Left ventricle myocardium inferior (tissue), 1 donor: ENCODE results near the gene F2RL3. TPM values are rescaled to one million over a fixed set of nuclear protein-coding genes. Genes with fewer than 3 reads are reported as not detected.

Experiments used
- DNase-seq: peaks from one replicate; pipeline ENCODE4 v3.0.0-alpha.2; 2020
- H3K27ac ChIP-seq: fragments of 200-600 bp; replicated peaks from 2 replicates; pipeline ENCODE4 v1.8.0; 2021
- H3K27me3 ChIP-seq: fragments of 200-600 bp; 2 replicates; pipeline ENCODE4 v1.8.0; 2021; ENCODE audit warnings: low read depth
- H3K36me3 ChIP-seq: fragments of 200-600 bp; 2 replicates; pipeline ENCODE4 v1.8.0; 2021
- H3K4me1 ChIP-seq: fragments of 200-600 bp; 2 replicates; pipeline ENCODE4 v1.8.0; 2021
- H3K4me3 ChIP-seq: fragments of 200-600 bp; 2 replicates; pipeline ENCODE4 v1.8.0; 2021; ENCODE audit warnings: mild to moderate bottlenecking, moderate library complexity
- H3K9me3 ChIP-seq: fragments of 200-600 bp; replicated peaks from 2 replicates; pipeline ENCODE4 v1.8.0; 2021
- intact Hi-C: fragments of 100-400 bp; cut with micrococcal nuclease; formaldehyde crosslinking; loops from one replicate; pipeline ENCODE4 v1.11.0; 2022
- total RNA-seq: library from RNA; stranded (reverse); fragmentation: NEBNext Ultra II Directional; extraction: Animal tissue kit (Norgen Biotek cat#: 25700); gene quantifications from one replicate; pipeline ENCODE4 v1.2.1, GENCODE V29; 2021
- TF ChIP-seq, protein P1 (sequence below): fragments of 200-600 bp; IDR thresholded peaks from 2 replicates; pipeline ENCODE4 v1.8.0; 2021; ENCODE audit warnings: antibody characterized with exemption, mild to moderate bottlenecking, borderline replicate concordance
- donor health status: DM: no; HTN: yes; CAD: no; lungs with severe emphysema.

The F2RL3 gene
- total RNA-seq, 1 donor from 2014 or later, result 1.1 TPM

DNA sequence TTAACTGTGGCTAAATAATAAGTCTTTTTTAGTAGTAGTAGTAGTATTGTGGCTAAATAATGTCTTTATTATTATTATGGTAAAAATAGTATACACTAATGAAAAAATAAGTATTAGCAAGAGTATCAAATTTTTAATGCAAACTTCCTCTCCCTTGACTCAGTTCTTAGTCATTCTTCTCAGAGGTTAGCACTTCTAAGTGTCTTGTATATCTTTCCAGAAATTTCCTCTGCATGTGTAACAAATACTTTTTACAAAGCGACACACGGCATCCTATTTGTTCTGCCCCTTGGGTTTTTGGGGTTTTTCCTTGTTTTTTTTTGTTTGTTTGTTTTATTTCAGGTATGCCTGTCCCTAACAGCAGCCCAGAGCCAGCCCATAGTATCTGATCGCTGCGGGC lies 38.7 kb upstream of the F2RL3 start:
- no peaks in the 10 kb centered on the region for H3K27me3 ChIP-seq
- peaks cover 99% of the 10 kb centered on the region for H3K36me3 ChIP-seq
- TF ChIP-seq, protein P1, sequence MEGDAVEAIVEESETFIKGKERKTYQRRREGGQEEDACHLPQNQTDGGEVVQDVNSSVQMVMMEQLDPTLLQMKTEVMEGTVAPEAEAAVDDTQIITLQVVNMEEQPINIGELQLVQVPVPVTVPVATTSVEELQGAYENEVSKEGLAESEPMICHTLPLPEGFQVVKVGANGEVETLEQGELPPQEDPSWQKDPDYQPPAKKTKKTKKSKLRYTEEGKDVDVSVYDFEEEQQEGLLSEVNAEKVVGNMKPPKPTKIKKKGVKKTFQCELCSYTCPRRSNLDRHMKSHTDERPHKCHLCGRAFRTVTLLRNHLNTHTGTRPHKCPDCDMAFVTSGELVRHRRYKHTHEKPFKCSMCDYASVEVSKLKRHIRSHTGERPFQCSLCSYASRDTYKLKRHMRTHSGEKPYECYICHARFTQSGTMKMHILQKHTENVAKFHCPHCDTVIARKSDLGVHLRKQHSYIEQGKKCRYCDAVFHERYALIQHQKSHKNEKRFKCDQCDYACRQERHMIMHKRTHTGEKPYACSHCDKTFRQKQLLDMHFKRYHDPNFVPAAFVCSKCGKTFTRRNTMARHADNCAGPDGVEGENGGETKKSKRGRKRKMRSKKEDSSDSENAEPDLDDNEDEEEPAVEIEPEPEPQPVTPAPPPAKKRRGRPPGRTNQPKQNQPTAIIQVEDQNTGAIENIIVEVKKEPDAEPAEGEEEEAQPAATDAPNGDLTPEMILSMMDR, result no peak
- no peak for DNase-seq
- H3K4me3 ChIP-seq, result no peak overlapping the region
- no peak overlapping the region for H3K27ac ChIP-seq
- H3K4me1 ChIP-seq, result peaks cover 4% of the 10 kb centered on the region
- intact Hi-C loops, result no loop called here
- no peaks in the 10 kb centered on the region for H3K9me3 ChIP-seq

DNA sequence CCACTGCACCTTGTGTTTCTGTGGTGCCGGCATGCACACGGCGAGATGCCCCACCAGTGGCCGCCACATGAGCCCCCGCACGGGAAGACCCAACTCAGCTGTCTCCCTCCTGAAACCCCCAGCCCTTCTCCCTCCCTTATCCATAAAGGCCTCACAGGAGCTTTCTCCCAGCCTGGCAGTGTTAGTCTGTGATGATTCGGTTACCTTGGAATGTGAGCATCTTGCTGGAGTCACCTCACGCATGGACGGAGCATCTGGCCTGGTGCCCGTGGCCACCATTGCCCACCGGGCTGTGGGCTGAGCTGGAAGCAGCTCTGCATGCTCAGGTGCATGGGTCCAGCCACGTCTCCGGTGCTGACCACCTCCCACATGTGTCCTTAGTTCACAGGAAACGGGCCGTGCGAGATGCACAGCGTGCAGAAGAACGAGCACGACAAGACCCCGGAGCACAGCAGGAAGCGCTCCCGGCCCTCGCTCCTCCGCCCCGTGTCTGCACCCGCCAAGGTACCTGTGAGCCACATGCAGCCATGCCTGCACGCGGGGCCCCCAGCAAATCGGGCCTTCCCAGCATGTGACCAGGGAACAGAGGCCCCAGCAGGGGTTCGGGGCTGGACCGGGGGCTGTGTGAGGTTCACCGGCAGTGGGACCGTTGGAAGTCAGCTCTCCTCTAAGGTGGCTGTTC lies 37.6 kb upstream of the F2RL3 start:
- H3K9me3 ChIP-seq, result no peaks in the 10 kb centered on the region
- H3K4me1 ChIP-seq, result peaks cover 4% of the 10 kb centered on the region
- H3K27ac ChIP-seq, result no peak overlapping the region
- H3K36me3 ChIP-seq, result peaks cover 97% of the 10 kb centered on the region
- H3K27me3 ChIP-seq, result no peaks in the 10 kb centered on the region
- TF ChIP-seq, protein P1, result no peak
- DNase-seq, result no peak
- intact Hi-C loops, result no loop called here
- H3K4me3 ChIP-seq, result no peak overlapping the region

DNA sequence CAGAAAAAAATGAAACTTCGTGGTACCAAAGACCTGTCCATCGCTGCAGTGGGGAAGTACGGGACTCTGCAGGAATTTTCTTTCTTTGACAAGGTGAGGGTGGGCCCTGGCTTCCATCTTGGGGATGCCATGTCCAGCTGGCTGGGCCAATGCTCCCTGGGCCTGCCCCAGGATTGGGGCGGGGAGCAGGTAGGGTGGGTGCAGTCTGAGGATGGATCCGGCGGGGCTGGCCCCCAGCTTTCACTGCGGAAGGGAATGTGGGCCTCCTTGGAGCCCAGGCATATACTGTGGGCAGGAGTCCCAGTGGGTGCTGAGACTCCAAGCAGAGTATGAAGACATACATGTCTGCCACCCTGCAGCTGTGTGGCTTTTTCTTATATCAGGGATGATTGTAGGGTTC lies 35.7 kb upstream of the F2RL3 start:
- TF ChIP-seq, protein P1, result no peak
- Histone ChIP-seq H3K36me3 (peaks cover 92% of the 10 kb centered on the region), H3K9me3 (no peaks in the 10 kb centered on the region), H3K27ac (no peak overlapping the region), H3K4me1 (no peaks in the 10 kb centered on the region), H3K27me3 (no peaks in the 10 kb centered on the region), H3K4me3 (no peak overlapping the region)
- intact Hi-C loops, result no loop called here
- DNase-seq, result no peak

DNA sequence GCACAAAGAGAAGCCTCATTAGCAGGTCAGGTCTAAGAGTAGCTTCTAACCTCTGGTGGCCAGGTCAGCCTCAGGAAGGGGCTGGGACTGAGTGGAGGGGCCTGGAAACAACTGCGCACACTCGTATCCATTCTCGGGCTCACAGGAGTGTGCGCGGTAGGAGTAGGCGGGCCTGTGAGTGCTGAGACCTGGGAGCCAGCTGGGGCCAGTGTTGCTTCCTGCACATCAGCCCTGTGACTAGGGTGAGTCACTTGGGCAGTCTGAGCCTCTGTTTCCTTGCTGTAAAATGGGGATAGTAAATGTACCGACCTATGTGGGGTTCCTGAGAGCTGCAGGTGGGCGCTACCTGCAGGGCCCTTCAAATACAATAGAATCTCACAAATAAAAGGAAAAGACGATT lies 32.7 kb upstream of the F2RL3 start:
- Histone ChIP-seq H3K4me1 (no peaks in the 10 kb centered on the region), H3K27ac (no peak overlapping the region), H3K4me3 (no peak overlapping the region), H3K9me3 (no peaks in the 10 kb centered on the region), H3K27me3 (no peaks in the 10 kb centered on the region), H3K36me3 (peaks cover 74% of the 10 kb centered on the region)
- no peak for DNase-seq
- intact Hi-C loops, result no loop called here
- TF ChIP-seq, protein P1, result no peak

DNA sequence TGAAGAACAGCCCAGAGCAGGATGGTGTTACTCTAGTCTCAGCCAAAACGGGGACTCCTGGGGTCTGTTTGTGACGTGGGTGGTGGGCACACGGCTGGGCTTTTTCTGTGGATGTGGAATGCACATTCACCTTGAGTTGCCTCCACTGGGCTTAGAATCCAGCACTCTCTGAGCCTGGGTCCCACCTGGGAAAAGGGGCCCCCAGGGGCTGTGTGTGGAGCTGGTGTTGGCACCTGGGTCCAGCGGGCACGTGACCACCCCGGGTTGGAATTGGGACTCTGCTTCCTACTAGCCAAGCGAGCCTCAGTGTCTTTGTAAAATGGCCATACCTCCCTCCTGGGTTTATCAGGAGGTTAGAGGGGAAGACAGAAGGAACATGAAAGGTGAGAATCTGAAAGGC lies 29.2 kb upstream of the F2RL3 start:
- intact Hi-C loops, result no loop called here
- Histone ChIP-seq H3K4me3 (no peak overlapping the region), H3K36me3 (peaks cover 64% of the 10 kb centered on the region), H3K27me3 (no peaks in the 10 kb centered on the region), H3K9me3 (no peaks in the 10 kb centered on the region), H3K4me1 (no peaks in the 10 kb centered on the region), H3K27ac (no peak overlapping the region)
- TF ChIP-seq, protein P1, result no peak
- no peak for DNase-seq
